Neural cell (in vitro differentiated cells): ENCODE results near the gene GDPD2. TPM values are rescaled to one million over a fixed set of nuclear protein-coding genes. Genes with fewer than 3 reads are reported as not detected.

Experiments
- H2AFZ ChIP-seq: fragments of 200-600, 300-800 bp; sonication (generic), shearing (Covaris generic); 2 replicates; pipeline ENCODE4 v1.6.0; 2014; ENCODE audit warnings: low read depth, mild to moderate bottlenecking, antibody characterized with exemption, low read length, moderate library complexity
- H3F3A ChIP-seq: fragments of 200-600 bp; shearing (Covaris generic); 2 replicates; pipeline ENCODE4 v1.6.1; 2016; ENCODE audit warnings: mild to moderate bottlenecking, moderate library complexity, mixed read lengths, antibody characterized with exemption, low read length; ENCODE audit not compliant: insufficient read depth, poor library complexity, severe bottlenecking
- H3K27ac ChIP-seq: fragments of 200-600, 300-800 bp; sonication (generic), shearing (Covaris generic); 2 replicates; pipeline ENCODE4 v1.5.1; 2014; ENCODE audit warnings: mild to moderate bottlenecking, low read length, moderate library complexity
- H3K27me3 ChIP-seq: fragments of 300-800, 200-600 bp; sonication (generic), shearing (Covaris generic); 2 replicates; pipeline ENCODE4 v1.6.0; 2014; ENCODE audit warnings: mild to moderate bottlenecking, low read depth, low read length, moderate library complexity; ENCODE audit not compliant: insufficient read depth
- H3K36me3 ChIP-seq: fragments of 300-800, 200-600 bp; sonication (generic), shearing (Covaris generic); 2 replicates; pipeline ENCODE4 v1.5.1; 2014; ENCODE audit warnings: mild to moderate bottlenecking, antibody characterized with exemption, low read length, moderate library complexity; ENCODE audit not compliant: insufficient read depth
- H3K4me2 ChIP-seq: fragments of 300-800, 200-600 bp; sonication (generic), shearing (Covaris generic); 2 replicates; pipeline ENCODE4 v1.6.0; 2014; ENCODE audit warnings: mild to moderate bottlenecking, low read length
- H3K4me3 ChIP-seq: fragments of 300-800, 200-600 bp; sonication (generic), shearing (Covaris generic); 2 replicates; pipeline ENCODE4 v1.5.1; 2014; ENCODE audit warnings: mild to moderate bottlenecking, low read length, moderate library complexity
- H3K79me2 ChIP-seq: fragments of 200-600 bp; shearing (Covaris generic); replicated peaks from 2 replicates; pipeline ENCODE4 v1.6.0; 2014; ENCODE audit warnings: mild to moderate bottlenecking, low read length, moderate library complexity; ENCODE audit not compliant: insufficient read depth
- H3K9ac ChIP-seq: fragments of 300-800, 200-600 bp; sonication (generic), shearing (Covaris generic); 2 replicates; pipeline ENCODE4 v1.6.1; 2016; ENCODE audit warnings: mild to moderate bottlenecking, low read length, mixed read lengths
- H3K9me2 ChIP-seq: fragments of 200-600 bp; shearing (Covaris generic); 2 replicates; pipeline ENCODE4 v1.6.1; 2016; ENCODE audit warnings: mild to moderate bottlenecking, low read length, mixed read lengths; ENCODE audit not compliant: insufficient read depth
- H3K9me3 ChIP-seq: fragments of 200-600, 300-800 bp; sonication (generic), shearing (Covaris generic); 2 replicates; pipeline ENCODE4 v1.6.1; 2016; ENCODE audit warnings: mild to moderate bottlenecking, mixed run types, low read length, moderate library complexity, mixed read lengths
- H4K20me1 ChIP-seq: fragments of 200-600 bp; shearing (Covaris generic); 2 replicates; pipeline ENCODE4 v1.6.1; 2016; ENCODE audit warnings: mild to moderate bottlenecking, mixed run types; ENCODE audit not compliant: insufficient read depth
- EP300 ChIP-seq: fragments of 450-650 bp; conservative IDR thresholded peaks from 2 replicates; pipeline ENCODE4 v1.6.1; 2014; ENCODE audit warnings: antibody characterized with exemption, mild to moderate bottlenecking, moderate library complexity; ENCODE audit not compliant: poor library complexity, severe bottlenecking
- EZH2 ChIP-seq: fragments of 200-600, 300-800 bp; shearing (Covaris generic), sonication (generic); IDR thresholded peaks from 2 replicates; pipeline ENCODE4 v1.6.1; 2014; ENCODE audit warnings: antibody characterized with exemption, low read length, borderline replicate concordance, mild to moderate bottlenecking; ENCODE audit not compliant: insufficient read depth, poor library complexity, severe bottlenecking
- MXI1 ChIP-seq: fragments of 450-650 bp; conservative IDR thresholded peaks from 2 replicates; pipeline ENCODE4 v1.6.1; 2014; ENCODE audit warnings: antibody characterized with exemption, mild to moderate bottlenecking; ENCODE audit not compliant: poor library complexity, severe bottlenecking
- POLR2AphosphoS5 ChIP-seq: IDR thresholded peaks from 2 replicates; pipeline ENCODE4 v1.6.1; 2012
- RAD21 ChIP-seq: fragments of 450-650 bp; conservative IDR thresholded peaks from 2 replicates; pipeline ENCODE4 v1.6.1; 2014; ENCODE audit warnings: antibody characterized with exemption, mild to moderate bottlenecking, moderate library complexity
- SMC3 ChIP-seq: fragments of 450-650 bp; conservative IDR thresholded peaks from 2 replicates; pipeline ENCODE4 v1.6.1; 2014; ENCODE audit warnings: antibody characterized with exemption, mild to moderate bottlenecking, moderate library complexity; ENCODE audit not compliant: poor library complexity
- TAF1 ChIP-seq: IDR thresholded peaks from 2 replicates; pipeline ENCODE4 v1.6.1; 2012; ENCODE audit warnings: low read depth
- polyA plus RNA-seq: library from polyadenylated mRNA; depleted of rRNA; stranded (reverse); fragments of >200 nt; gene quantifications from 2 replicates; pipeline ENCODE4 v1.2.3, GENCODE V29; 2014
- TF ChIP-seq, protein P1 (sequence below): fragments of 450-650 bp; IDR thresholded peaks from 2 replicates; pipeline ENCODE4 v1.5.1; 2014; ENCODE audit warnings: antibody characterized with exemption, mild to moderate bottlenecking, moderate library complexity; ENCODE audit not compliant: poor library complexity, severe bottlenecking
- TF ChIP-seq, protein P2 (sequence below): IDR thresholded peaks from 2 replicates; pipeline ENCODE4 v1.6.1; 2012; ENCODE audit warnings: borderline replicate concordance

The GDPD2 gene
- polyA plus RNA-seq, 1 donor from 2014 or later, result not detected

GRCh38 chrX:70434914-70435586 is 11.9 kb downstream of the GDPD2 start:
- no peaks in the 10 kb centered on the region for H3K9me3 ChIP-seq
- H4K20me1 ChIP-seq, result no peaks in the 10 kb centered on the region
- no peaks in the 10 kb centered on the region for H3F3A ChIP-seq
- peak overlapping the region; percentile 77 for H3K4me3 ChIP-seq
- no peaks in the 10 kb centered on the region for H3K9me2 ChIP-seq
- no peaks in the 10 kb centered on the region for H3K79me2 ChIP-seq
- no peaks in the 10 kb centered on the region for H3K27me3 ChIP-seq
- TF ChIP-seq EP300 (no peak), TAF1 (no peak), SMC3 (no peak), POLR2AphosphoS5 (no peak), MXI1 (no peak), EZH2 (no peak)
- TF ChIP-seq, protein P1, sequence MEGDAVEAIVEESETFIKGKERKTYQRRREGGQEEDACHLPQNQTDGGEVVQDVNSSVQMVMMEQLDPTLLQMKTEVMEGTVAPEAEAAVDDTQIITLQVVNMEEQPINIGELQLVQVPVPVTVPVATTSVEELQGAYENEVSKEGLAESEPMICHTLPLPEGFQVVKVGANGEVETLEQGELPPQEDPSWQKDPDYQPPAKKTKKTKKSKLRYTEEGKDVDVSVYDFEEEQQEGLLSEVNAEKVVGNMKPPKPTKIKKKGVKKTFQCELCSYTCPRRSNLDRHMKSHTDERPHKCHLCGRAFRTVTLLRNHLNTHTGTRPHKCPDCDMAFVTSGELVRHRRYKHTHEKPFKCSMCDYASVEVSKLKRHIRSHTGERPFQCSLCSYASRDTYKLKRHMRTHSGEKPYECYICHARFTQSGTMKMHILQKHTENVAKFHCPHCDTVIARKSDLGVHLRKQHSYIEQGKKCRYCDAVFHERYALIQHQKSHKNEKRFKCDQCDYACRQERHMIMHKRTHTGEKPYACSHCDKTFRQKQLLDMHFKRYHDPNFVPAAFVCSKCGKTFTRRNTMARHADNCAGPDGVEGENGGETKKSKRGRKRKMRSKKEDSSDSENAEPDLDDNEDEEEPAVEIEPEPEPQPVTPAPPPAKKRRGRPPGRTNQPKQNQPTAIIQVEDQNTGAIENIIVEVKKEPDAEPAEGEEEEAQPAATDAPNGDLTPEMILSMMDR, result no peak
- TF ChIP-seq, protein P2, sequence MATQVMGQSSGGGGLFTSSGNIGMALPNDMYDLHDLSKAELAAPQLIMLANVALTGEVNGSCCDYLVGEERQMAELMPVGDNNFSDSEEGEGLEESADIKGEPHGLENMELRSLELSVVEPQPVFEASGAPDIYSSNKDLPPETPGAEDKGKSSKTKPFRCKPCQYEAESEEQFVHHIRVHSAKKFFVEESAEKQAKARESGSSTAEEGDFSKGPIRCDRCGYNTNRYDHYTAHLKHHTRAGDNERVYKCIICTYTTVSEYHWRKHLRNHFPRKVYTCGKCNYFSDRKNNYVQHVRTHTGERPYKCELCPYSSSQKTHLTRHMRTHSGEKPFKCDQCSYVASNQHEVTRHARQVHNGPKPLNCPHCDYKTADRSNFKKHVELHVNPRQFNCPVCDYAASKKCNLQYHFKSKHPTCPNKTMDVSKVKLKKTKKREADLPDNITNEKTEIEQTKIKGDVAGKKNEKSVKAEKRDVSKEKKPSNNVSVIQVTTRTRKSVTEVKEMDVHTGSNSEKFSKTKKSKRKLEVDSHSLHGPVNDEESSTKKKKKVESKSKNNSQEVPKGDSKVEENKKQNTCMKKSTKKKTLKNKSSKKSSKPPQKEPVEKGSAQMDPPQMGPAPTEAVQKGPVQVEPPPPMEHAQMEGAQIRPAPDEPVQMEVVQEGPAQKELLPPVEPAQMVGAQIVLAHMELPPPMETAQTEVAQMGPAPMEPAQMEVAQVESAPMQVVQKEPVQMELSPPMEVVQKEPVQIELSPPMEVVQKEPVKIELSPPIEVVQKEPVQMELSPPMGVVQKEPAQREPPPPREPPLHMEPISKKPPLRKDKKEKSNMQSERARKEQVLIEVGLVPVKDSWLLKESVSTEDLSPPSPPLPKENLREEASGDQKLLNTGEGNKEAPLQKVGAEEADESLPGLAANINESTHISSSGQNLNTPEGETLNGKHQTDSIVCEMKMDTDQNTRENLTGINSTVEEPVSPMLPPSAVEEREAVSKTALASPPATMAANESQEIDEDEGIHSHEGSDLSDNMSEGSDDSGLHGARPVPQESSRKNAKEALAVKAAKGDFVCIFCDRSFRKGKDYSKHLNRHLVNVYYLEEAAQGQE, result no peak
- peak overlapping the region; percentile 12 for H3K27ac ChIP-seq
- peak overlapping the region; percentile 35 for H3K4me2 ChIP-seq
- H3K9ac ChIP-seq, result peak overlapping the region; percentile 58
- no peaks in the 10 kb centered on the region for H3K36me3 ChIP-seq
- H2AFZ ChIP-seq, result no peak overlapping the region

DNA sequence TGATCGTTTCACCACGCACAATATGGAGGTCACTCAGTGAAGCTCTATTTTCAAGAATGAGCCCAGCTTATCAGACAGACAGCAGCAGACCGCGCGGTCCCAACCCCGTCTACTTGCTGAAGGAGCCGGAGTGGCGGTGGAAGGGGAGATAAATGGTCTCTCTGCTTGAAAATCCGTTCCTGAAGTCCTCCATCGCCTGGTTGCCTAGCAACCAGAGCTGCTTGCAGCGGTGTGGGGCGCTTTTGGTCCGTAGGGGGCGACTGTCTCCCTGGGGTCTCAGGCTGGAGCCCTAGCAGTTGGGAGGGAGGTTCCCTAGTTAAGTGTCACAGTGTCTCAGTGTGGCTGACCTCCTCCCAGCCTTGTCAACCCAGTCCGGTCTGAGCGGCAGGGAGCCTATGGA is 13.2 kb downstream of the GDPD2 start:
- no peaks in the 10 kb centered on the region for H3K9me3 ChIP-seq
- TF ChIP-seq EP300 (peak; percentile 25), SMC3 (peak; percentile 23), TAF1 (no peak), RAD21 (peak; percentile 40), POLR2AphosphoS5 (no peak), MXI1 (no peak), EZH2 (no peak)
- TF ChIP-seq, protein P1, result peak; percentile 66
- TF ChIP-seq, protein P2, result no peak
- no peak overlapping the region for H2AFZ ChIP-seq
- H4K20me1 ChIP-seq, result no peaks in the 10 kb centered on the region
- H3K27ac ChIP-seq, result peak overlapping the region; percentile 31
- H3F3A ChIP-seq, result no peaks in the 10 kb centered on the region
- H3K4me3 ChIP-seq, result peak overlapping the region; percentile 43
- no peaks in the 10 kb centered on the region for H3K27me3 ChIP-seq
- no peaks in the 10 kb centered on the region for H3K36me3 ChIP-seq
- H3K79me2 ChIP-seq, result no peaks in the 10 kb centered on the region
- H3K9ac ChIP-seq, result no peak overlapping the region
- H3K9me2 ChIP-seq, result no peaks in the 10 kb centered on the region
- H3K4me2 ChIP-seq, result no peak overlapping the region
